SK-N-SH treated with all-trans-retinoic acid at 6 μM for 48 hours (cell line): ENCODE measurements around the gene ASPA.

Experiments
- ATAC-seq: fragments of 200-7000 bp; cut with Tn5 transposase; 3 replicates; pipeline ENCODE4 v1.9.1; 2020; ENCODE audit warnings: mild to moderate bottlenecking, moderate library complexity
- ARNTL ChIP-seq: fragments of 450-650 bp; formaldehyde crosslinking; IDR thresholded peaks from 2 replicates; pipeline ENCODE4 v1.5.0; 2020; ENCODE audit warnings: low read depth, mild to moderate bottlenecking, moderate library complexity, borderline replicate concordance
- BACH2 ChIP-seq: fragments of 250-450 bp; sonication (Bioruptor Pico); IDR thresholded peaks from 2 replicates; pipeline ENCODE4 v1.9.0; 2021; ENCODE audit warnings: mild to moderate bottlenecking, borderline replicate concordance
- CSDC2 ChIP-seq: fragments of 250-450 bp; sonication (Bioruptor Pico); IDR thresholded peaks from 2 replicates; pipeline ENCODE4 v1.5.0; 2020; ENCODE audit warnings: mild to moderate bottlenecking, moderate library complexity
- ESRRG ChIP-seq: fragments of 250-450 bp; sonication (Bioruptor Pico); IDR thresholded peaks from 2 replicates; pipeline ENCODE4 v1.6.1; 2021; ENCODE audit warnings: mild to moderate bottlenecking
- GLIS3 ChIP-seq: fragments of 250-450 bp; sonication (Bioruptor Pico); IDR thresholded peaks from 2 replicates; pipeline ENCODE4 v1.5.0; 2020; ENCODE audit warnings: mild to moderate bottlenecking, moderate library complexity
- ISL1 ChIP-seq: fragments of 250-450 bp; sonication (Bioruptor Pico); IDR thresholded peaks from 2 replicates; pipeline ENCODE4 v2.1.2; 2022; ENCODE audit warnings: mild to moderate bottlenecking, moderate library complexity
- OSR1 ChIP-seq: fragments of 250-450 bp; sonication (Bioruptor Pico); IDR thresholded peaks from 2 replicates; pipeline ENCODE4 v1.8.0; 2022; ENCODE audit warnings: moderate library complexity, mild to moderate bottlenecking, inconsistent platforms
- PPARA ChIP-seq: fragments of 250-450 bp; sonication (Bioruptor Pico); IDR thresholded peaks from 2 replicates; pipeline ENCODE4 v1.5.0; 2020; ENCODE audit warnings: mild to moderate bottlenecking, borderline replicate concordance
- RARB ChIP-seq: fragments of 250-450 bp; sonication (Bioruptor Pico); IDR thresholded peaks from 2 replicates; pipeline ENCODE4 v1.8.0; 2021; ENCODE audit warnings: mild to moderate bottlenecking, moderate library complexity
- SNAI2 ChIP-seq: fragments of 250-450 bp; sonication (Bioruptor Pico); IDR thresholded peaks from 2 replicates; pipeline ENCODE4 v1.5.0; 2020; ENCODE audit warnings: mild to moderate bottlenecking, moderate library complexity
- TCF4 ChIP-seq: fragments of 250-450 bp; sonication (Bioruptor Pico); IDR thresholded peaks from 2 replicates; pipeline ENCODE4 v1.8.0; 2021; ENCODE audit warnings: mild to moderate bottlenecking, moderate library complexity, borderline replicate concordance
- TOX ChIP-seq: fragments of 250-450 bp; sonication (Bioruptor Pico); IDR thresholded peaks from 2 replicates; pipeline ENCODE4 v1.8.0; 2021; ENCODE audit warnings: mild to moderate bottlenecking, moderate library complexity, borderline replicate concordance
- ZC3H10 ChIP-seq: fragments of 250-450 bp; sonication (Bioruptor Pico); IDR thresholded peaks from 2 replicates; pipeline ENCODE4 v1.5.1; 2021; ENCODE audit warnings: mild to moderate bottlenecking, moderate library complexity
- ZFP3 ChIP-seq: fragments of 250-450 bp; sonication (Bioruptor Pico); IDR thresholded peaks from 2 replicates; pipeline ENCODE4 v1.5.0; 2020; ENCODE audit warnings: mild to moderate bottlenecking, moderate library complexity
- ZNF565 ChIP-seq: fragments of 450-650 bp; formaldehyde crosslinking; conservative IDR thresholded peaks from 2 replicates; pipeline ENCODE4 v1.5.0; 2020; ENCODE audit warnings: low read depth, mild to moderate bottlenecking, moderate library complexity
- ZNF8 ChIP-seq: fragments of 450-650 bp; formaldehyde crosslinking; IDR thresholded peaks from 2 replicates; pipeline ENCODE4 v1.5.0; 2020; ENCODE audit warnings: mild to moderate bottlenecking, moderate library complexity
- TF ChIP-seq, protein P1 (sequence below): fragments of 250-450 bp; sonication (Bioruptor Pico); IDR thresholded peaks from 2 replicates; pipeline ENCODE4 v1.8.0; 2020; ENCODE audit warnings: mild to moderate bottlenecking, moderate library complexity, borderline replicate concordance
- TF ChIP-seq, protein P2 (sequence below): fragments of 250-450 bp; sonication (Bioruptor Pico); IDR thresholded peaks from 2 replicates; pipeline ENCODE4 v1.5.1; 2021; ENCODE audit warnings: mild to moderate bottlenecking, moderate library complexity
- TF ChIP-seq, protein P3 (sequence below): fragments of 250-450 bp; sonication (Bioruptor Pico); IDR thresholded peaks from 2 replicates; pipeline ENCODE4 v1.8.0; 2021; ENCODE audit warnings: low read depth, mild to moderate bottlenecking, moderate library complexity, borderline replicate concordance
- TF ChIP-seq, protein P4 (sequence below): fragments of 250-450 bp; sonication (Bioruptor Pico); IDR thresholded peaks from 2 replicates; pipeline ENCODE4 v1.5.0; 2020; ENCODE audit warnings: mild to moderate bottlenecking, moderate library complexity

ASPA gene

DNA sequence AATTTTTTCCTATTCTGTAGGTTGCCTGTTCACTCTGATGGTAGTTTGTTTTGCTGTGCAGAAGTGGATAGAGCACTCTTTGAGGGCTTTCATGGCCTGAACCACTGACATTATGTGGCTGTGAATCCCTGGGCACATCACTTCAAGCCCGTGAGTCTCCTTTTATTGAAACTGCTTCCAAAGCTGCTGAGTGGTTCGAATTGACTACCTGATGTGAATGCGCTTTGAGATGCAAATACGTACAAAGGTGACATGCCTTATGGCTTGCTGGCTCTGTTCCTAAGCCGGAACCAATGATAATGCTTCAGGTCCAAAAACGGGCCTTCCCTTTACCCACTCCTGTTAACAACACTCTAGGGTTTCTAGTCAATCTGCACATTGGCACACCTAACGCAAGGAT lies 34.3 kb downstream of the ASPA start (continued):
- TF ChIP-seq, protein P1, sequence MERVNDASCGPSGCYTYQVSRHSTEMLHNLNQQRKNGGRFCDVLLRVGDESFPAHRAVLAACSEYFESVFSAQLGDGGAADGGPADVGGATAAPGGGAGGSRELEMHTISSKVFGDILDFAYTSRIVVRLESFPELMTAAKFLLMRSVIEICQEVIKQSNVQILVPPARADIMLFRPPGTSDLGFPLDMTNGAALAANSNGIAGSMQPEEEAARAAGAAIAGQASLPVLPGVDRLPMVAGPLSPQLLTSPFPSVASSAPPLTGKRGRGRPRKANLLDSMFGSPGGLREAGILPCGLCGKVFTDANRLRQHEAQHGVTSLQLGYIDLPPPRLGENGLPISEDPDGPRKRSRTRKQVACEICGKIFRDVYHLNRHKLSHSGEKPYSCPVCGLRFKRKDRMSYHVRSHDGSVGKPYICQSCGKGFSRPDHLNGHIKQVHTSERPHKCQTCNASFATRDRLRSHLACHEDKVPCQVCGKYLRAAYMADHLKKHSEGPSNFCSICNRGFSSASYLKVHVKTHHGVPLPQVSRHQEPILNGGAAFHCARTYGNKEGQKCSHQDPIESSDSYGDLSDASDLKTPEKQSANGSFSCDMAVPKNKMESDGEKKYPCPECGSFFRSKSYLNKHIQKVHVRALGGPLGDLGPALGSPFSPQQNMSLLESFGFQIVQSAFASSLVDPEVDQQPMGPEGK = no peak
- TF ChIP-seq SNAI2 (CRISPR knock-in tag) (no peak), ZFP3 (CRISPR knock-in tag) (no peak), ZNF565 (CRISPR knock-in tag) (no peak), OSR1 (CRISPR knock-in tag) (no peak), ZNF8 (CRISPR knock-in tag) (no peak), BACH2 (CRISPR knock-in tag) (no peak)
- TF ChIP-seq, protein P2, sequence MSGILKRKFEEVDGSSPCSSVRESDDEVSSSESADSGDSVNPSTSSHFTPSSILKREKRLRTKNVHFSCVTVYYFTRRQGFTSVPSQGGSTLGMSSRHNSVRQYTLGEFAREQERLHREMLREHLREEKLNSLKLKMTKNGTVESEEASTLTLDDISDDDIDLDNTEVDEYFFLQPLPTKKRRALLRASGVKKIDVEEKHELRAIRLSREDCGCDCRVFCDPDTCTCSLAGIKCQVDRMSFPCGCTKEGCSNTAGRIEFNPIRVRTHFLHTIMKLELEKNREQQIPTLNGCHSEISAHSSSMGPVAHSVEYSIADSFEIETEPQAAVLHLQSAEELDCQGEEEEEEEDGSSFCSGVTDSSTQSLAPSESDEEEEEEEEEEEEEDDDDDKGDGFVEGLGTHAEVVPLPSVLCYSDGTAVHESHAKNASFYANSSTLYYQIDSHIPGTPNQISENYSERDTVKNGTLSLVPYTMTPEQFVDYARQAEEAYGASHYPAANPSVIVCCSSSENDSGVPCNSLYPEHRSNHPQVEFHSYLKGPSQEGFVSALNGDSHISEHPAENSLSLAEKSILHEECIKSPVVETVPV (CRISPR knock-in tag) = no peak

DNA sequence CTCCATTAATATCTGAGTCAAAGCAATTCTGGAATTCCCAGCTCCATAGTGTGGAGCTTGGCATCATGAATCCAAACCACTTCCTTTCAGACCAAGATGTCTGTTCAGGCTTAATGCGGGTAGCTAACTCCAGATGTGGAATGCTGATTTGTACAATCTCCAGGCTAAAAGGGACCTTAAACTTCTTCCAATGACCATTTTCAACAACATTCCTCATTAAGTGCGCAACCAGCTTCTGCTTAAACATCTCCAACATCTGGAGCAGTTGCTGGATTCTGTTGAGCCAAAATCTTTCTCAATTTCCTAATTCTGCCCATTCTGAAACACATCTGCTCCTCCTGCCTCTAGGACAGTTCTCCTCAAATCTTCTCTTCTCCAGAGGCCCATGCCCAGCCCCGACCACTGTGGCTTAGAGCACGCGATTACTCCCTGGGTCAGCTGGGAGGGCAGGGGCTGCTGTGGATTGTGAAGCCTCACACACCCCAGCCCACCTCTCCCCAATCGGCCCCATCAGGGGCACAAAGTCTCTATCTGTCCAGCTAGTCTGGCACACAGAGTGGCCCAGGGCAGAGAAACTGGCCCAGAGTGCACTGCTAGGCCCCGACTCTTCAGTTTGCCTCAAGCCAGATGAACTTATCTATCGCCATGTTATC lies 36.2 kb downstream of the ASPA start:
- ATAC-seq = no peak
- TF ChIP-seq ESRRG (CRISPR knock-in tag) (no peak), RARB (CRISPR knock-in tag) (no peak), ZNF8 (CRISPR knock-in tag) (no peak), ZC3H10 (CRISPR knock-in tag) (no peak), TCF4 (CRISPR knock-in tag) (no peak), ISL1 (CRISPR knock-in tag) (no peak), ARNTL (no peak), CSDC2 (no peak), TOX (CRISPR knock-in tag) (no peak)
- TF ChIP-seq, protein P3, sequence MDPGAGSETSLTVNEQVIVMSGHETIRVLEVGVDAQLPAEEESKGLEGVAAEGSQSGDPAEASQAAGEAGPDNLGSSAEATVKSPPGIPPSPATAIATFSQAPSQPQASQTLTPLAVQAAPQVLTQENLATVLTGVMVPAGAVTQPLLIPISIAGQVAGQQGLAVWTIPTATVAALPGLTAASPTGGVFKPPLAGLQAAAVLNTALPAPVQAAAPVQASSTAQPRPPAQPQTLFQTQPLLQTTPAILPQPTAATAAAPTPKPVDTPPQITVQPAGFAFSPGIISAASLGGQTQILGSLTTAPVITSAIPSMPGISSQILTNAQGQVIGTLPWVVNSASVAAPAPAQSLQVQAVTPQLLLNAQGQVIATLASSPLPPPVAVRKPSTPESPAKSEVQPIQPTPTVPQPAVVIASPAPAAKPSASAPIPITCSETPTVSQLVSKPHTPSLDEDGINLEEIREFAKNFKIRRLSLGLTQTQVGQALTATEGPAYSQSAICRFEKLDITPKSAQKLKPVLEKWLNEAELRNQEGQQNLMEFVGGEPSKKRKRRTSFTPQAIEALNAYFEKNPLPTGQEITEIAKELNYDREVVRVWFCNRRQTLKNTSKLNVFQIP (CRISPR knock-in tag) = no peak
- TF ChIP-seq, protein P2 (CRISPR knock-in tag) = no peak

DNA sequence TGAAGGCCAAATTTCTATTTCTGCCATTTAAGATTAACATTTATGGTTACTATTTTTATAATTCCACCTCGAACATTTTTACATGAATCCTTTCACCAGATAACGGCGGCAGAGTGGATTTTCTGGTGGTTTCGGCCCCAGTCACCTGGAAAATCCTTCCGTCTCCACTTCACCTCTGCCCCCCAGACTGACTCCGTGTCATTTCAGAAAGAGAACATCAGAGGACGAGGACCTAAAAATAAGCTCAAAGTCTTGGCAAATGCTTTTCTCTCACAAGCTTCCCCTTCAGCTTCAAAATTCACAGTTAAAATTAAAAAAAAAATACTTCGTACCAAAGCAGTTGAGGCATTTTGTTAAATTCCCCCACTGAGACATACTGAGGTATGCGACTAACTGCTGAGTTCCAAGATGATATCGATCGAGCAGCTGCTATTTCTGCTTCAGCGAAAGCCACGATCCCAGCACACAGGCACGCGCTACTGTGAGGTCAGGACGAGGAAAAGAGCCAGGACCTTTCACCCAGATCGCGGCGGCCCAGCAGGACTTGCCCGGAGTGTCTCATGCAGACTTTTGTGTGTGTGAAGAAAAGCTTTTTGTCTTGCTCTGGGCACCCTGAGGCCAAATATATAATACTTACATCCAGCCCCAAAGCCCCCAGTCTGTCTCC lies 36.8 kb downstream of the ASPA start:
- TF ChIP-seq ZNF565 (CRISPR knock-in tag) = no peak
- TF ChIP-seq GLIS3 (CRISPR knock-in tag) = no peak
- TF ChIP-seq SNAI2 (CRISPR knock-in tag) = no peak
- TF ChIP-seq PPARA (CRISPR knock-in tag) = no peak
- TF ChIP-seq, protein P4, sequence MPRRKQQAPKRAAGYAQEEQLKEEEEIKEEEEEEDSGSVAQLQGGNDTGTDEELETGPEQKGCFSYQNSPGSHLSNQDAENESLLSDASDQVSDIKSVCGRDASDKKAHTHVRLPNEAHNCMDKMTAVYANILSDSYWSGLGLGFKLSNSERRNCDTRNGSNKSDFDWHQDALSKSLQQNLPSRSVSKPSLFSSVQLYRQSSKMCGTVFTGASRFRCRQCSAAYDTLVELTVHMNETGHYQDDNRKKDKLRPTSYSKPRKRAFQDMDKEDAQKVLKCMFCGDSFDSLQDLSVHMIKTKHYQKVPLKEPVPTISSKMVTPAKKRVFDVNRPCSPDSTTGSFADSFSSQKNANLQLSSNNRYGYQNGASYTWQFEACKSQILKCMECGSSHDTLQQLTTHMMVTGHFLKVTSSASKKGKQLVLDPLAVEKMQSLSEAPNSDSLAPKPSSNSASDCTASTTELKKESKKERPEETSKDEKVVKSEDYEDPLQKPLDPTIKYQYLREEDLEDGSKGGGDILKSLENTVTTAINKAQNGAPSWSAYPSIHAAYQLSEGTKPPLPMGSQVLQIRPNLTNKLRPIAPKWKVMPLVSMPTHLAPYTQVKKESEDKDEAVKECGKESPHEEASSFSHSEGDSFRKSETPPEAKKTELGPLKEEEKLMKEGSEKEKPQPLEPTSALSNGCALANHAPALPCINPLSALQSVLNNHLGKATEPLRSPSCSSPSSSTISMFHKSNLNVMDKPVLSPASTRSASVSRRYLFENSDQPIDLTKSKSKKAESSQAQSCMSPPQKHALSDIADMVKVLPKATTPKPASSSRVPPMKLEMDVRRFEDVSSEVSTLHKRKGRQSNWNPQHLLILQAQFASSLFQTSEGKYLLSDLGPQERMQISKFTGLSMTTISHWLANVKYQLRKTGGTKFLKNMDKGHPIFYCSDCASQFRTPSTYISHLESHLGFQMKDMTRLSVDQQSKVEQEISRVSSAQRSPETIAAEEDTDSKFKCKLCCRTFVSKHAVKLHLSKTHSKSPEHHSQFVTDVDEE (CRISPR knock-in tag) = no peak
- no peak for TF ChIP-seq TCF4 (CRISPR knock-in tag)
- no peak for TF ChIP-seq BACH2 (CRISPR knock-in tag)
- TF ChIP-seq TOX (CRISPR knock-in tag) = no peak
- ATAC-seq = no peak; the same call in 2 of the 3 replicates
